IPS DF 6.9 (cell line): ENCODE data around the gene OR10AG1.

Source experiments
- DNase-seq: peaks from one replicate; pipeline ENCODE4 v3.0.0-alpha.2; 2013; ENCODE audit warnings: low read depth, low spot score
- H3K27ac ChIP-seq: one replicate; pipeline ENCODE4 v1.5.1; 2013; ENCODE audit warnings: low read length, control low read depth
- H3K27me3 ChIP-seq: 2 replicates; pipeline ENCODE4 v1.6.1; 2013; ENCODE audit warnings: mild to moderate bottlenecking, low read length; ENCODE audit not compliant: control insufficient read depth, insufficient read depth
- H3K36me3 ChIP-seq: 2 replicates; pipeline ENCODE4 v1.6.1; 2013; ENCODE audit warnings: low read length; ENCODE audit not compliant: control insufficient read depth, insufficient read depth
- H3K4me1 ChIP-seq: 2 replicates; pipeline ENCODE4 v1.6.1; 2013; ENCODE audit warnings: low read length; ENCODE audit not compliant: control insufficient read depth, insufficient read depth
- H3K4me3 ChIP-seq: 2 replicates; pipeline ENCODE4 v1.5.1; 2013; ENCODE audit warnings: mild to moderate bottlenecking, low read length
- H3K9me3 ChIP-seq: 2 replicates; pipeline ENCODE4 v1.6.1; 2013; ENCODE audit warnings: low read length, inconsistent platforms; ENCODE audit not compliant: control insufficient read depth, insufficient read depth
- WGBS: extraction: QIAGEN DNeasy Blood & Tissue Kit; methylation state at CpG from one replicate; pipeline ENCODE4 v1.1.7; 2013; ENCODE audit warnings: mixed read lengths, missing lambda C conversion rate; ENCODE audit not compliant: insufficient read length, insufficient coverage; 5-methylcytosine and 5-hydroxymethylcytosine counted together

OR10AG1 gene

GRCh38 chr11:55920537-55920936 lies 49.2 kb downstream of the OR10AG1 start:
- H3K27ac ChIP-seq, result no peak overlapping the region
- H3K27me3 ChIP-seq, result no peaks in the 10 kb centered on the region
- H3K9me3 ChIP-seq, result no peaks in the 10 kb centered on the region; the same call in 1 of the 2 replicates
- no peak for DNase-seq
- WGBS, result no CpG with 5 or more reads among the region's 5 CpGs
- no peaks in the 10 kb centered on the region for H3K4me1 ChIP-seq
- H3K36me3 ChIP-seq, result no peaks in the 10 kb centered on the region
- no peak overlapping the region for H3K4me3 ChIP-seq
